ENCODE results near the gene MANBA. TPM values are rescaled to one million over a fixed set of nuclear protein-coding genes. Genes with fewer than 3 reads are reported as not detected.
"Not testable (repeated sequence)": the region's sequence is repeated elsewhere in the genome, so short reads cannot be mapped to it uniquely, and the experiment has no call there.

The MANBA gene
- total RNA-seq, 1 donor from 2014 or later, result 27.7 TPM

GRCh38 chr4:102619776-102620631 lies 140.8 kb downstream of the MANBA start:
- not testable (repeated sequence) for H3K4me3 ChIP-seq (ENCODE audit: low read length in 3 of 3); H3K9ac ChIP-seq (ENCODE audit: low read depth in 1 of 3, low read length in 3 of 3); H3K27ac ChIP-seq (ENCODE audit: low read depth, low read length); H3K27me3 ChIP-seq (ENCODE audit: control insufficient read depth in 3 of 3, insufficient read depth in 3 of 3, low read length in 3 of 3); H3K9me3 ChIP-seq (ENCODE audit: control insufficient read depth in 3 of 3, low read length in 3 of 3); H3K4me1 ChIP-seq (ENCODE audit: control insufficient read depth in 3 of 3, insufficient read depth in 3 of 3, low read length in 3 of 3)
- H3K36me3 ChIP-seq (ENCODE audit: control insufficient read depth in 3 of 3, insufficient read depth in 3 of 3, low read length in 3 of 3), result peaks cover 9 to 16% (median 13%) of the 10 kb centered on the region in 3 donors

- H3K9me3 ChIP-seq (ENCODE audit: control insufficient read depth in 3 of 3, low read length in 3 of 3); H3K4me1 ChIP-seq (ENCODE audit: control insufficient read depth in 3 of 3, insufficient read depth in 3 of 3, low read length in 3 of 3); H3K27me3 ChIP-seq (ENCODE audit: control insufficient read depth in 3 of 3, insufficient read depth in 3 of 3, low read length in 3 of 3); H3K27ac ChIP-seq (ENCODE audit: low read depth, low read length); H3K9ac ChIP-seq (ENCODE audit: low read depth in 1 of 3, low read length in 3 of 3); H3K4me3 ChIP-seq (ENCODE audit: low read length in 3 of 3): not testable (repeated sequence)
- peaks cover 16 to 26% (median 22%) of the 10 kb centered on the region in 3 donors for H3K36me3 ChIP-seq (ENCODE audit: control insufficient read depth in 3 of 3, insufficient read depth in 3 of 3, low read length in 3 of 3)
Observed at GRCh38 chr4:102619021-102619420, 141.7 kb downstream of the MANBA start.

GRCh38 chr4:102616636-102617035 lies 144.1 kb downstream of the MANBA start:
- H3K9ac ChIP-seq (ENCODE audit: low read depth in 1 of 3, low read length in 3 of 3), result no peak overlapping the region
- peaks cover 35 to 50% (median 42%) of the 10 kb centered on the region in 3 donors for H3K36me3 ChIP-seq (ENCODE audit: control insufficient read depth in 3 of 3, insufficient read depth in 3 of 3, low read length in 3 of 3)
- no peak overlapping the region for H3K4me3 ChIP-seq (ENCODE audit: low read length in 3 of 3)
- peaks cover 2 to 8% (median 7%) of the 10 kb centered on the region in 3 donors for H3K4me1 ChIP-seq (ENCODE audit: control insufficient read depth in 3 of 3, insufficient read depth in 3 of 3, low read length in 3 of 3)
- no peaks in the 10 kb centered on the region for H3K9me3 ChIP-seq (ENCODE audit: control insufficient read depth in 3 of 3, low read length in 3 of 3)
- H3K27me3 ChIP-seq (ENCODE audit: control insufficient read depth in 3 of 3, insufficient read depth in 3 of 3, low read length in 3 of 3), result no peaks in the 10 kb centered on the region
- no peak overlapping the region for H3K27ac ChIP-seq (ENCODE audit: low read depth, low read length)

- no peaks in the 10 kb centered on the region for H3K4me1 ChIP-seq (ENCODE audit: control insufficient read depth in 3 of 3, insufficient read depth in 3 of 3, low read length in 3 of 3)
- no peak overlapping the region for H3K9ac ChIP-seq (ENCODE audit: low read depth in 1 of 3, low read length in 3 of 3)
- H3K4me3 ChIP-seq (ENCODE audit: low read length in 3 of 3), result no peak overlapping the region
- peaks cover 49 to 67% (median 56%) of the 10 kb centered on the region in 3 donors for H3K36me3 ChIP-seq (ENCODE audit: control insufficient read depth in 3 of 3, insufficient read depth in 3 of 3, low read length in 3 of 3)
- no peaks in the 10 kb centered on the region for H3K27me3 ChIP-seq (ENCODE audit: control insufficient read depth in 3 of 3, insufficient read depth in 3 of 3, low read length in 3 of 3)
- H3K27ac ChIP-seq (ENCODE audit: low read depth, low read length), result no peak overlapping the region
- H3K9me3 ChIP-seq (ENCODE audit: control insufficient read depth in 3 of 3, low read length in 3 of 3), result no peaks in the 10 kb centered on the region
Observed at GRCh38 chr4:102614801-102615200, 146.0 kb downstream of the MANBA start.

GRCh38 chr4:102612824-102613366 lies 147.9 kb downstream of the MANBA start:
- Histone ChIP-seq H3K4me3 (ENCODE audit: low read length in 3 of 3) (no peak overlapping the region), H3K27ac (ENCODE audit: low read depth, low read length) (no peak overlapping the region), H3K9me3 (ENCODE audit: control insufficient read depth in 3 of 3, low read length in 3 of 3) (no peaks in the 10 kb centered on the region), H3K27me3 (ENCODE audit: control insufficient read depth in 3 of 3, insufficient read depth in 3 of 3, low read length in 3 of 3) (no peaks in the 10 kb centered on the region), H3K9ac (ENCODE audit: low read depth in 1 of 3, low read length in 3 of 3) (no peak overlapping the region), H3K36me3 (ENCODE audit: control insufficient read depth in 3 of 3, insufficient read depth in 3 of 3, low read length in 3 of 3) (peaks cover 59 to 83% (median 74%) of the 10 kb centered on the region in 3 donors), H3K4me1 (ENCODE audit: control insufficient read depth in 3 of 3, insufficient read depth in 3 of 3, low read length in 3 of 3) (no peaks in the 10 kb centered on the region)

- Histone ChIP-seq H3K4me1 (ENCODE audit: control insufficient read depth in 3 of 3, insufficient read depth in 3 of 3, low read length in 3 of 3) (no peaks in the 10 kb centered on the region), H3K27me3 (ENCODE audit: control insufficient read depth in 3 of 3, insufficient read depth in 3 of 3, low read length in 3 of 3) (no peaks in the 10 kb centered on the region), H3K36me3 (ENCODE audit: control insufficient read depth in 3 of 3, insufficient read depth in 3 of 3, low read length in 3 of 3) (peaks cover 64 to 87% (median 79%) of the 10 kb centered on the region in 3 donors), H3K9ac (ENCODE audit: low read depth in 1 of 3, low read length in 3 of 3) (no peak overlapping the region), H3K4me3 (ENCODE audit: low read length in 3 of 3) (no peak overlapping the region), H3K27ac (ENCODE audit: low read depth, low read length) (no peak overlapping the region), H3K9me3 (ENCODE audit: control insufficient read depth in 3 of 3, low read length in 3 of 3) (no peaks in the 10 kb centered on the region)
Observed at GRCh38 chr4:102612210-102612609, 148.6 kb downstream of the MANBA start.

- Histone ChIP-seq H3K36me3 (ENCODE audit: control insufficient read depth in 3 of 3, insufficient read depth in 3 of 3, low read length in 3 of 3) (peaks cover 64 to 89% (median 81%) of the 10 kb centered on the region in 3 donors), H3K9ac (ENCODE audit: low read depth in 1 of 3, low read length in 3 of 3) (no peak overlapping the region), H3K4me1 (ENCODE audit: control insufficient read depth in 3 of 3, insufficient read depth in 3 of 3, low read length in 3 of 3) (no peaks in the 10 kb centered on the region), H3K9me3 (ENCODE audit: control insufficient read depth in 3 of 3, low read length in 3 of 3) (no peaks in the 10 kb centered on the region), H3K4me3 (ENCODE audit: low read length in 3 of 3) (no peak overlapping the region), H3K27me3 (ENCODE audit: control insufficient read depth in 3 of 3, insufficient read depth in 3 of 3, low read length in 3 of 3) (no peaks in the 10 kb centered on the region), H3K27ac (ENCODE audit: low read depth, low read length) (no peak overlapping the region)
Observed at GRCh38 chr4:102610476-102610875, 150.3 kb downstream of the MANBA start.

GRCh38 chr4:102610007-102610406 lies 150.8 kb downstream of the MANBA start:
- Histone ChIP-seq H3K36me3 (ENCODE audit: control insufficient read depth in 3 of 3, insufficient read depth in 3 of 3, low read length in 3 of 3) (peaks cover 64 to 90% (median 77%) of the 10 kb centered on the region in 3 donors), H3K4me3 (ENCODE audit: low read length in 3 of 3) (no peak overlapping the region), H3K4me1 (ENCODE audit: control insufficient read depth in 3 of 3, insufficient read depth in 3 of 3, low read length in 3 of 3) (no peaks in the 10 kb centered on the region), H3K27ac (ENCODE audit: low read depth, low read length) (no peak overlapping the region), H3K9me3 (ENCODE audit: control insufficient read depth in 3 of 3, low read length in 3 of 3) (no peaks in the 10 kb centered on the region), H3K27me3 (ENCODE audit: control insufficient read depth in 3 of 3, insufficient read depth in 3 of 3, low read length in 3 of 3) (no peaks in the 10 kb centered on the region), H3K9ac (ENCODE audit: low read depth in 1 of 3, low read length in 3 of 3) (no peak overlapping the region)

- Histone ChIP-seq H3K27me3 (ENCODE audit: control insufficient read depth in 3 of 3, insufficient read depth in 3 of 3, low read length in 3 of 3) (no peaks in the 10 kb centered on the region), H3K9ac (ENCODE audit: low read depth in 1 of 3, low read length in 3 of 3) (no peak overlapping the region), H3K9me3 (ENCODE audit: control insufficient read depth in 3 of 3, low read length in 3 of 3) (no peaks in the 10 kb centered on the region), H3K4me3 (ENCODE audit: low read length in 3 of 3) (no peak overlapping the region), H3K4me1 (ENCODE audit: control insufficient read depth in 3 of 3, insufficient read depth in 3 of 3, low read length in 3 of 3) (no peaks in the 10 kb centered on the region), H3K27ac (ENCODE audit: low read depth, low read length) (no peak overlapping the region), H3K36me3 (ENCODE audit: control insufficient read depth in 3 of 3, insufficient read depth in 3 of 3, low read length in 3 of 3) (peaks cover 53 to 75% (median 71%) of the 10 kb centered on the region in 3 donors)
Observed at GRCh38 chr4:102608190-102608589, 152.6 kb downstream of the MANBA start.

- no peak overlapping the region for H3K27ac ChIP-seq (ENCODE audit: low read depth, low read length)
- no peaks in the 10 kb centered on the region for H3K27me3 ChIP-seq (ENCODE audit: control insufficient read depth in 3 of 3, insufficient read depth in 3 of 3, low read length in 3 of 3)
- no peak overlapping the region for H3K4me3 ChIP-seq (ENCODE audit: low read length in 3 of 3)
- H3K4me1 ChIP-seq (ENCODE audit: control insufficient read depth in 3 of 3, insufficient read depth in 3 of 3, low read length in 3 of 3), result no peaks in the 10 kb centered on the region
- no peaks in the 10 kb centered on the region for H3K9me3 ChIP-seq (ENCODE audit: control insufficient read depth in 3 of 3, low read length in 3 of 3)
- no peak overlapping the region for H3K9ac ChIP-seq (ENCODE audit: low read depth in 1 of 3, low read length in 3 of 3)
- peaks cover 41 to 63% (median 62%) of the 10 kb centered on the region in 3 donors for H3K36me3 ChIP-seq (ENCODE audit: control insufficient read depth in 3 of 3, insufficient read depth in 3 of 3, low read length in 3 of 3)
Observed at GRCh38 chr4:102606846-102607450, 153.8 kb downstream of the MANBA start.
